ENCODE data around the gene SHTN1.

DNA sequence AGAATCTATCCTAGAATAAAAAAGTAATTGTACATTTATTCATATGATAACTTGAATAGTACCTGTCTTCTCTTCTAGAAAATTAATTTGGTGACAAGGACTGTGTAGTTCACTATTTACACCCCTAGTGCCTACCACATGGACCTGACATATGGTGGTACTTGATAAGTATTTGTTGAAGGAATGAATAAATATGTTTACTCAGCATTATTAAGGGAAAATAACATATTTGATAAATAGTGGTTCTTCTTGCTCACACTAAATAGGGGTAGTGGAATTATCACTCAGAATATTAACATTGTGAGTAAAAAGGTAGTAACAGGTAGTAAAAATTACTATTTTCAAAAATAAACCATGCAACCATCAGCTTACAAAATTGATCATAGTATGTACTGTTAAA lies 2.8 kb downstream of the SHTN1 start:
- TF ChIP-seq, protein P1, sequence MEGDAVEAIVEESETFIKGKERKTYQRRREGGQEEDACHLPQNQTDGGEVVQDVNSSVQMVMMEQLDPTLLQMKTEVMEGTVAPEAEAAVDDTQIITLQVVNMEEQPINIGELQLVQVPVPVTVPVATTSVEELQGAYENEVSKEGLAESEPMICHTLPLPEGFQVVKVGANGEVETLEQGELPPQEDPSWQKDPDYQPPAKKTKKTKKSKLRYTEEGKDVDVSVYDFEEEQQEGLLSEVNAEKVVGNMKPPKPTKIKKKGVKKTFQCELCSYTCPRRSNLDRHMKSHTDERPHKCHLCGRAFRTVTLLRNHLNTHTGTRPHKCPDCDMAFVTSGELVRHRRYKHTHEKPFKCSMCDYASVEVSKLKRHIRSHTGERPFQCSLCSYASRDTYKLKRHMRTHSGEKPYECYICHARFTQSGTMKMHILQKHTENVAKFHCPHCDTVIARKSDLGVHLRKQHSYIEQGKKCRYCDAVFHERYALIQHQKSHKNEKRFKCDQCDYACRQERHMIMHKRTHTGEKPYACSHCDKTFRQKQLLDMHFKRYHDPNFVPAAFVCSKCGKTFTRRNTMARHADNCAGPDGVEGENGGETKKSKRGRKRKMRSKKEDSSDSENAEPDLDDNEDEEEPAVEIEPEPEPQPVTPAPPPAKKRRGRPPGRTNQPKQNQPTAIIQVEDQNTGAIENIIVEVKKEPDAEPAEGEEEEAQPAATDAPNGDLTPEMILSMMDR (IDR thresholded peaks at IDR 0.05; ENCODE audit: low read depth, low read length, poor library complexity, severe bottlenecking) = no peak
- no peak for TF ChIP-seq EZH2phosphoT487 (IDR thresholded peaks at IDR 0.05; ENCODE audit: borderline replicate concordance, low read length)

Data from DOHH2 (cell line).